HCT116 (cell line): ENCODE measurements around the gene MBNL2. TPM values are rescaled to one million over a fixed set of nuclear protein-coding genes. Genes with fewer than 3 reads are reported as not detected.

ENCODE experiments used
- ATAC-seq: fragments of 200-7000 bp; cut with Tn5 transposase; 2 replicates; pipeline ENCODE4 v1.9.1; 2020; ENCODE audit warnings: mild to moderate bottlenecking, moderate library complexity
- BruUV-seq: library from RNA; stranded (reverse); fragments of 400-500 nt; replicated peaks from 2 replicates; lab custom pipeline; 2021; lab: Mats Ljungman, UMichigan
- CTCF ChIA-PET: fragments of 300-600 bp; sonication (Branson Sonifier 250); formaldehyde crosslinking; loops from one replicate; lab custom pipeline; 2021; ENCODE audit warnings: antibody characterized with exemption; lab: Charles Lee
- POLR2A ChIA-PET: fragments of 300-600, 350-600 bp; sonication (Branson Sonifier 250); formaldehyde crosslinking; loops from one replicate; lab custom pipeline; 2021; ENCODE audit warnings: antibody characterized with exemption; lab: Charles Lee
- RAD21 ChIA-PET, 2 experiments: fragments of 300-600 bp; sonication (Branson Sonifier 250); formaldehyde crosslinking; loops; one replicate each; lab custom pipeline; 2023; ENCODE audit warnings: low total read pairs in 2 of 2; ENCODE audit not compliant: uncharacterized antibody in 2 of 2, unreplicated experiment in 2 of 2, low non-redundant PET in 1 of 2; lab: Charles Lee
- DNase-seq: peaks from one replicate; pipeline ENCODE4 v3.0.0-alpha.2; 2010; ENCODE audit warnings: low read depth, low spot score
- H2AFZ ChIP-seq: fragments of 200-600 bp; shearing (Covaris generic), sonication (generic); 2 replicates; pipeline ENCODE4 v1.6.1; 2017; ENCODE audit warnings: low read depth, mixed run types, mixed read lengths, antibody characterized with exemption, low read length; ENCODE audit not compliant: poor library complexity, severe bottlenecking
- H3K27ac ChIP-seq: 2 replicates; pipeline ENCODE4 v1.5.1; 2012; ENCODE audit warnings: low read depth, low read length
- H3K27me3 ChIP-seq: fragments of 200-600 bp; sonication (generic); 2 replicates; pipeline ENCODE4 v1.6.1; 2016; ENCODE audit warnings: mixed run types, low read length, mixed read lengths; ENCODE audit not compliant: insufficient read depth
- H3K36me3 ChIP-seq, 2 experiments: fragments of 200-500 bp in 1 of 2; fragments of 200-600 bp in 1 of 2; sonication (Bioruptor generic) in 1 of 2; sonication (generic) in 1 of 2; 2 replicates each; pipeline versions ENCODE4 v1.5.1 to v1.6.1; 2014 to 2016; ENCODE audit warnings: low read length in 2 of 2, inconsistent platforms in 1 of 2, mixed read lengths in 1 of 2, mixed run types in 1 of 2; ENCODE audit not compliant: insufficient read depth in 2 of 2, control insufficient read depth in 1 of 2
- H3K4me1 ChIP-seq, 2 experiments: fragments of 200-600 bp in 1 of 2; sonication (generic) in 1 of 2; 2 replicates each; pipeline versions ENCODE4 v1.5.1 to v1.6.1; 2012 to 2017; ENCODE audit warnings: low read length in 2 of 2, inconsistent platforms in 1 of 2, mild to moderate bottlenecking in 1 of 2, mixed read lengths in 1 of 2, mixed run types in 1 of 2, moderate library complexity in 1 of 2; ENCODE audit not compliant: insufficient read depth in 2 of 2, control insufficient read depth in 1 of 2
- H3K4me2 ChIP-seq: fragments of 200-600 bp; sonication (generic); 2 replicates; pipeline ENCODE4 v1.6.1; 2017; ENCODE audit warnings: mixed run types, low read length, mixed read lengths
- H3K4me3 ChIP-seq, 2 experiments: fragments of 200-600 bp in 1 of 2; sonication (generic) in 1 of 2; replicated peaks in 1 of 2; 2 replicates each; pipeline ENCODE4 v1.5.1; 2011 to 2016; ENCODE audit warnings: low read length in 2 of 2, control low read depth in 1 of 2, low read depth in 1 of 2, mild to moderate bottlenecking in 1 of 2, mixed read lengths in 1 of 2, mixed run types in 1 of 2
- H3K79me2 ChIP-seq: fragments of 200-600 bp; sonication (generic); 2 replicates; pipeline ENCODE4 v1.6.1; 2017; ENCODE audit warnings: mild to moderate bottlenecking, mixed run types, low read length, moderate library complexity, mixed read lengths; ENCODE audit not compliant: insufficient read depth
- H3K9ac ChIP-seq: fragments of 200-600 bp; sonication (generic); 2 replicates; pipeline ENCODE4 v1.6.1; 2016; ENCODE audit warnings: low read length, mixed read lengths
- H3K9me2 ChIP-seq: fragments of 200-600 bp; sonication (generic), shearing (Covaris generic); 2 replicates; pipeline ENCODE4 v1.6.1; 2017; ENCODE audit warnings: mixed run types, mild to moderate bottlenecking, moderate library complexity; ENCODE audit not compliant: insufficient read depth
- H3K9me3 ChIP-seq, 2 experiments: fragments of 200-500 bp in 1 of 2; fragments of 200-600 bp in 1 of 2; sonication (Bioruptor generic) in 1 of 2; sonication (generic) in 1 of 2; 2 replicates each; pipeline ENCODE4 v1.6.1; 2014 to 2017; ENCODE audit warnings: low read length in 2 of 2, mixed read lengths in 2 of 2, inconsistent platforms in 1 of 2, low read depth in 1 of 2, mild to moderate bottlenecking in 1 of 2, mixed run types in 1 of 2, moderate library complexity in 1 of 2; ENCODE audit not compliant: control insufficient read depth in 1 of 2, insufficient read depth in 1 of 2
- H4K20me1 ChIP-seq: fragments of 200-600 bp; sonication (generic), shearing (Covaris generic); 2 replicates; pipeline ENCODE4 v1.6.1; 2017; ENCODE audit warnings: mixed run types, mild to moderate bottlenecking, moderate library complexity; ENCODE audit not compliant: insufficient read depth
- CBX3 ChIP-seq: IDR thresholded peaks from 2 replicates; pipeline ENCODE4 v1.6.1; 2012; ENCODE audit warnings: low read depth
- CEBPB ChIP-seq: IDR thresholded peaks from 2 replicates; pipeline ENCODE4 v1.6.1; 2012; ENCODE audit warnings: low read depth
- CTCF ChIP-seq, 3 experiments: fragments of 200-600 bp in 1 of 3; sonication (generic) in 1 of 3; IDR thresholded peaks in 2 of 3; conservative IDR thresholded peaks in 1 of 3; 2 replicates each; pipeline ENCODE4 v1.5.1; 2012 to 2017; ENCODE audit warnings: low read depth in 2 of 3, low read length in 2 of 3, antibody characterized with exemption in 1 of 3, borderline replicate concordance in 1 of 3, control low read depth in 1 of 3, mild to moderate bottlenecking in 1 of 3, mixed read lengths in 1 of 3, mixed run types in 1 of 3, moderate library complexity in 1 of 3; ENCODE audit not compliant: insufficient read depth in 1 of 3
- EGR1 ChIP-seq: IDR thresholded peaks from 2 replicates; pipeline ENCODE4 v1.6.1; 2012; ENCODE audit warnings: low read depth
- EZH2 ChIP-seq: fragments of 200-600 bp; sonication (generic); IDR thresholded peaks from 2 replicates; pipeline ENCODE4 v1.6.1; 2017; ENCODE audit warnings: antibody characterized with exemption, mixed run types
- EZH2phosphoT487 ChIP-seq: fragments of 200-600 bp; IDR thresholded peaks from 2 replicates; pipeline ENCODE4 v1.6.1; 2018; ENCODE audit warnings: antibody characterized with exemption, borderline replicate concordance
- FOSL1 ChIP-seq: IDR thresholded peaks from 2 replicates; pipeline ENCODE4 v1.6.1; 2012; ENCODE audit warnings: low read depth
- JUND ChIP-seq: IDR thresholded peaks from 2 replicates; pipeline ENCODE4 v1.6.1; 2012
- POLR2A ChIP-seq: IDR thresholded peaks from 2 replicates; pipeline ENCODE4 v1.7.0; 2011; ENCODE audit warnings: borderline replicate concordance; ENCODE audit not compliant: insufficient read depth, insufficient read length; ENCODE audit errors: extremely low read depth
- RAD21 ChIP-seq: IDR thresholded peaks from 2 replicates; pipeline ENCODE4 v1.6.1; 2012; ENCODE audit warnings: low read depth, mild to moderate bottlenecking
- SIN3A ChIP-seq: IDR thresholded peaks from 2 replicates; pipeline ENCODE4 v1.6.1; 2012; ENCODE audit warnings: low read depth
- SP1 ChIP-seq: IDR thresholded peaks from 2 replicates; pipeline ENCODE4 v1.6.1; 2012; ENCODE audit warnings: low read depth
- TCF7L2 ChIP-seq: IDR thresholded peaks from 2 replicates; pipeline ENCODE4 v1.7.0; 2011; ENCODE audit warnings: borderline replicate concordance, inconsistent platforms; ENCODE audit not compliant: insufficient read depth, insufficient read length; ENCODE audit errors: extremely low read depth
- YY1 ChIP-seq: IDR thresholded peaks from 2 replicates; pipeline ENCODE4 v1.6.1; 2011; ENCODE audit warnings: low read length, low read depth, moderate library complexity, mild to moderate bottlenecking; ENCODE audit not compliant: insufficient replicate concordance; ENCODE audit errors: extremely low read depth
- ZFX ChIP-seq: fragments of 450-650 bp; IDR thresholded peaks from 2 replicates; pipeline ENCODE4 v1.6.1; 2017
- ZNF274 ChIP-seq: fragments of 200-500 bp; sonication (Bioruptor generic); IDR thresholded peaks from 2 replicates; pipeline ENCODE4 v1.6.1; 2014; ENCODE audit warnings: mild to moderate bottlenecking, low read depth, low read length, inconsistent platforms
- intact Hi-C: fragments of 100-400 bp; cut with micrococcal nuclease; formaldehyde crosslinking; loops from 2 replicates; pipeline ENCODE4 v1.10.0; 2022
- total RNA-seq: library from RNA; stranded (reverse); gene quantifications from one replicate; pipeline ENCODE4 v1.2.1, GENCODE V29; 2021; ENCODE audit not compliant: unreplicated experiment
- TF ChIP-seq, protein P1 (sequence below): IDR thresholded peaks from 2 replicates; pipeline ENCODE4 v1.6.1; 2011; ENCODE audit warnings: mild to moderate bottlenecking, low read length, moderate library complexity; ENCODE audit not compliant: insufficient replicate concordance; ENCODE audit errors: extremely low read depth
- TF ChIP-seq, protein P2 (sequence below): IDR thresholded peaks from 2 replicates; pipeline ENCODE4 v1.6.1; 2012; ENCODE audit warnings: low read depth

The MBNL2 gene
- total RNA-seq, 1 experiment from 2014 or later: 73.9 TPM

- intact Hi-C loops: no loop called here
- H3K27ac ChIP-seq: no peak overlapping the region
- TF ChIP-seq CBX3 (no peak), POLR2A (no peak), SIN3A (no peak), CTCF (IDR thresholded peaks at IDR 0.05 in 2 of 3, conservative IDR thresholded peaks at IDR 0.05 in 1 of 3; ENCODE audit: borderline replicate concordance in 1 of 3, insufficient read depth in 1 of 3, low read depth in 2 of 3, low read length in 2 of 3) (no peak), ZFX (no peak), RAD21 (no peak), JUND (no peak), EGR1 (no peak), TCF7L2 (no peak), ZNF274 (no peak), CEBPB (no peak), FOSL1 (no peak), SP1 (no peak), EZH2 (no peak), EZH2phosphoT487 (no peak), YY1 (no peak)
- TF ChIP-seq, protein P1, sequence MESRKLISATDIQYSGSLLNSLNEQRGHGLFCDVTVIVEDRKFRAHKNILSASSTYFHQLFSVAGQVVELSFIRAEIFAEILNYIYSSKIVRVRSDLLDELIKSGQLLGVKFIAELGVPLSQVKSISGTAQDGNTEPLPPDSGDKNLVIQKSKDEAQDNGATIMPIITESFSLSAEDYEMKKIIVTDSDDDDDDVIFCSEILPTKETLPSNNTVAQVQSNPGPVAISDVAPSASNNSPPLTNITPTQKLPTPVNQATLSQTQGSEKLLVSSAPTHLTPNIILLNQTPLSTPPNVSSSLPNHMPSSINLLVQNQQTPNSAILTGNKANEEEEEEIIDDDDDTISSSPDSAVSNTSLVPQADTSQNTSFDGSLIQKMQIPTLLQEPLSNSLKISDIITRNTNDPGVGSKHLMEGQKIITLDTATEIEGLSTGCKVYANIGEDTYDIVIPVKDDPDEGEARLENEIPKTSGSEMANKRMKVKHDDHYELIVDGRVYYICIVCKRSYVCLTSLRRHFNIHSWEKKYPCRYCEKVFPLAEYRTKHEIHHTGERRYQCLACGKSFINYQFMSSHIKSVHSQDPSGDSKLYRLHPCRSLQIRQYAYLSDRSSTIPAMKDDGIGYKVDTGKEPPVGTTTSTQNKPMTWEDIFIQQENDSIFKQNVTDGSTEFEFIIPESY: no peak
- TF ChIP-seq, protein P2, sequence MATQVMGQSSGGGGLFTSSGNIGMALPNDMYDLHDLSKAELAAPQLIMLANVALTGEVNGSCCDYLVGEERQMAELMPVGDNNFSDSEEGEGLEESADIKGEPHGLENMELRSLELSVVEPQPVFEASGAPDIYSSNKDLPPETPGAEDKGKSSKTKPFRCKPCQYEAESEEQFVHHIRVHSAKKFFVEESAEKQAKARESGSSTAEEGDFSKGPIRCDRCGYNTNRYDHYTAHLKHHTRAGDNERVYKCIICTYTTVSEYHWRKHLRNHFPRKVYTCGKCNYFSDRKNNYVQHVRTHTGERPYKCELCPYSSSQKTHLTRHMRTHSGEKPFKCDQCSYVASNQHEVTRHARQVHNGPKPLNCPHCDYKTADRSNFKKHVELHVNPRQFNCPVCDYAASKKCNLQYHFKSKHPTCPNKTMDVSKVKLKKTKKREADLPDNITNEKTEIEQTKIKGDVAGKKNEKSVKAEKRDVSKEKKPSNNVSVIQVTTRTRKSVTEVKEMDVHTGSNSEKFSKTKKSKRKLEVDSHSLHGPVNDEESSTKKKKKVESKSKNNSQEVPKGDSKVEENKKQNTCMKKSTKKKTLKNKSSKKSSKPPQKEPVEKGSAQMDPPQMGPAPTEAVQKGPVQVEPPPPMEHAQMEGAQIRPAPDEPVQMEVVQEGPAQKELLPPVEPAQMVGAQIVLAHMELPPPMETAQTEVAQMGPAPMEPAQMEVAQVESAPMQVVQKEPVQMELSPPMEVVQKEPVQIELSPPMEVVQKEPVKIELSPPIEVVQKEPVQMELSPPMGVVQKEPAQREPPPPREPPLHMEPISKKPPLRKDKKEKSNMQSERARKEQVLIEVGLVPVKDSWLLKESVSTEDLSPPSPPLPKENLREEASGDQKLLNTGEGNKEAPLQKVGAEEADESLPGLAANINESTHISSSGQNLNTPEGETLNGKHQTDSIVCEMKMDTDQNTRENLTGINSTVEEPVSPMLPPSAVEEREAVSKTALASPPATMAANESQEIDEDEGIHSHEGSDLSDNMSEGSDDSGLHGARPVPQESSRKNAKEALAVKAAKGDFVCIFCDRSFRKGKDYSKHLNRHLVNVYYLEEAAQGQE: no peak
- TF ChIP-seq, all 23 proteins: peak for 0
- no peaks in the 10 kb centered on the region for H3K9me3 ChIP-seq
- ATAC-seq (no peak), DNase-seq (no peak)
- ChIA-PET RAD21 (no interaction called here), POLR2A (interaction anchor here (1.3 kb wide), 1 partner anchor 11 kb away, joined by 5 read pairs; the partner anchor contains the start of gene MBNL2), CTCF (interaction anchor here (1.4 kb wide), 1 partner anchor 101 kb away, joined by 7 read pairs; no protein-coding TSS in a partner anchor)
- no peaks in the 10 kb centered on the region for H4K20me1 ChIP-seq
- no peaks in the 10 kb centered on the region for H3K9me2 ChIP-seq
- peaks cover 5 to 14% of the 10 kb centered on the region in 2 experiments; a peak in 3 of 4 replicates for H3K4me1 ChIP-seq
- H3K36me3 ChIP-seq: no peaks in the 10 kb centered on the region
- no peak overlapping the region for H3K4me2 ChIP-seq
- no peaks in the 10 kb centered on the region for H3K79me2 ChIP-seq
- H3K4me3 ChIP-seq: no peak overlapping the region
- H3K27me3 ChIP-seq: no peaks in the 10 kb centered on the region
- BruUV-seq: no TSS peak
- no peak overlapping the region for H2AFZ ChIP-seq
- H3K9ac ChIP-seq: no peak overlapping the region
Measured at GRCh38 chr13:97211300-97211699, 10.8 kb upstream of the MBNL2 start.
